Osteocyte (in vitro differentiated cells): ENCODE results near the gene ACCS. TPM values are rescaled to one million over a fixed set of nuclear protein-coding genes. Genes with fewer than 3 reads are reported as not detected.
A peak's percentile ranks its signal among the peaks of the same experiment; 100 is the strongest.

ENCODE experiments used
- DNase-seq: peaks from one replicate; pipeline ENCODE4 v3.0.0; 2021; ENCODE audit warnings: mixed read lengths; ENCODE audit not compliant: unreplicated experiment; ENCODE audit errors: extremely low spot score
- H3K27ac Mint-ChIP-seq: one replicate; pipeline ENCODE4 v1.8.0; 2021; ENCODE audit warnings: mild to moderate bottlenecking, mixed read lengths; ENCODE audit not compliant: unreplicated experiment
- H3K27me3 Mint-ChIP-seq: one replicate; pipeline ENCODE4 v1.8.0; 2021; ENCODE audit warnings: mixed read lengths; ENCODE audit not compliant: unreplicated experiment
- H3K36me3 Mint-ChIP-seq: one replicate; pipeline ENCODE4 v1.8.0; 2021; ENCODE audit warnings: mixed read lengths; ENCODE audit not compliant: unreplicated experiment
- H3K4me1 Mint-ChIP-seq: one replicate; pipeline ENCODE4 v1.8.0; 2021; ENCODE audit warnings: mixed read lengths; ENCODE audit not compliant: unreplicated experiment
- H3K4me3 Mint-ChIP-seq: one replicate; pipeline ENCODE4 v1.8.0; 2021; ENCODE audit warnings: mild to moderate bottlenecking, moderate library complexity, mixed read lengths; ENCODE audit not compliant: unreplicated experiment
- H3K9me3 Mint-ChIP-seq: one replicate; pipeline ENCODE4 v1.8.0; 2021; ENCODE audit warnings: mixed read lengths; ENCODE audit not compliant: unreplicated experiment
- total RNA-seq: library from RNA; stranded (reverse); gene quantifications from 2 replicates; pipeline ENCODE4 v1.2.1, GENCODE V29; 2021
- TF ChIP-seq, protein P1 (sequence below): fragments of 200-600 bp; sonication (generic); IDR thresholded peaks from 2 replicates; pipeline ENCODE4 v1.5.0; 2021; ENCODE audit warnings: antibody characterized with exemption, mild to moderate bottlenecking, moderate library complexity

The ACCS gene
- total RNA-seq, 1 donor from 2014 or later: 4.3 TPM

DNA sequence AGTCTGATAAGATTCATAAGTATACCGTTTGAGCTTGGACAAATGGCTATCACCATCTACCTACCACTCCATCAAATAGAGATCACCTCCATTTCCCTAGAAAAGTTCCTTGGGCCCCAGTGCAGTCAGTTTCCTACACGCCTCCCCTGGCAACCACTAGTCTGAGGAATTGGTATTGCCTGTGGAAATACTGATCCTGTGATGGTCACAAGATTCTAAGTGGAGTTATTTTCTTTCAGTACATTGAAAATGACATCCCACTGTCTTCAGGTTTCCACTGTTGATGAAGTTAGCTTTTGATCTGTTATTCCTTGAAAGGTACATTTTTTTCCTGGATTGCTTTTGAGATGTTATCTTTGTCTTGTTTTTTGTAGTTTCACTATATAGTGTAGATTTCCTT, 22.9 kb upstream of the ACCS start:
- Mint-ChIP-seq H3K4me3 (no peak overlapping the region), H3K4me1 (no peaks in the 10 kb centered on the region), H3K36me3 (no peaks in the 10 kb centered on the region), H3K9me3 (peaks cover 4% of the 10 kb centered on the region), H3K27ac (no peak overlapping the region), H3K27me3 (peaks cover 37% of the 10 kb centered on the region)
- TF ChIP-seq, protein P1, sequence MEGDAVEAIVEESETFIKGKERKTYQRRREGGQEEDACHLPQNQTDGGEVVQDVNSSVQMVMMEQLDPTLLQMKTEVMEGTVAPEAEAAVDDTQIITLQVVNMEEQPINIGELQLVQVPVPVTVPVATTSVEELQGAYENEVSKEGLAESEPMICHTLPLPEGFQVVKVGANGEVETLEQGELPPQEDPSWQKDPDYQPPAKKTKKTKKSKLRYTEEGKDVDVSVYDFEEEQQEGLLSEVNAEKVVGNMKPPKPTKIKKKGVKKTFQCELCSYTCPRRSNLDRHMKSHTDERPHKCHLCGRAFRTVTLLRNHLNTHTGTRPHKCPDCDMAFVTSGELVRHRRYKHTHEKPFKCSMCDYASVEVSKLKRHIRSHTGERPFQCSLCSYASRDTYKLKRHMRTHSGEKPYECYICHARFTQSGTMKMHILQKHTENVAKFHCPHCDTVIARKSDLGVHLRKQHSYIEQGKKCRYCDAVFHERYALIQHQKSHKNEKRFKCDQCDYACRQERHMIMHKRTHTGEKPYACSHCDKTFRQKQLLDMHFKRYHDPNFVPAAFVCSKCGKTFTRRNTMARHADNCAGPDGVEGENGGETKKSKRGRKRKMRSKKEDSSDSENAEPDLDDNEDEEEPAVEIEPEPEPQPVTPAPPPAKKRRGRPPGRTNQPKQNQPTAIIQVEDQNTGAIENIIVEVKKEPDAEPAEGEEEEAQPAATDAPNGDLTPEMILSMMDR: no peak
- no peak for DNase-seq

DNA sequence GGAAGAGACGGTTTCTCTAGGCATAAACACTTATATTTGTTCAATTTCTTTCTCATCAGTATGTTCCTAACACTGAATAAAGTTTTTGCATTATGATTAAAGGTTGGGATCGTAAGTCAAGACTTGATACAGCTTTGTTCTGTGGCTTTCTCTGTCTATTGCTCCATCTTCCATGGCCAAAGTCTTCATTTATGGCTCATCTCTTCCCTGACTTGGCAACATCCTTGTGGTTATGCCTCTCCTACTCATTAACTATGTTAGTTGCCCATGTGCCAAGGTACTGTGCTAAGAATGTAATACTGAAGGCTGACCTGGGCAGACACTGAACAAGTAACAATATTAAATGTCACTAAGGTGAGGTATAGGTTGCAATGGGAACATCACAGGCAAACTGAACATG, 19.9 kb upstream of the ACCS start:
- H3K4me3 Mint-ChIP-seq: no peak overlapping the region
- H3K9me3 Mint-ChIP-seq: peaks cover 4% of the 10 kb centered on the region
- no peaks in the 10 kb centered on the region for H3K36me3 Mint-ChIP-seq
- H3K27me3 Mint-ChIP-seq: peaks cover 36% of the 10 kb centered on the region
- no peak for DNase-seq
- H3K27ac Mint-ChIP-seq: no peak overlapping the region
- TF ChIP-seq, protein P1: no peak
- no peaks in the 10 kb centered on the region for H3K4me1 Mint-ChIP-seq

DNA sequence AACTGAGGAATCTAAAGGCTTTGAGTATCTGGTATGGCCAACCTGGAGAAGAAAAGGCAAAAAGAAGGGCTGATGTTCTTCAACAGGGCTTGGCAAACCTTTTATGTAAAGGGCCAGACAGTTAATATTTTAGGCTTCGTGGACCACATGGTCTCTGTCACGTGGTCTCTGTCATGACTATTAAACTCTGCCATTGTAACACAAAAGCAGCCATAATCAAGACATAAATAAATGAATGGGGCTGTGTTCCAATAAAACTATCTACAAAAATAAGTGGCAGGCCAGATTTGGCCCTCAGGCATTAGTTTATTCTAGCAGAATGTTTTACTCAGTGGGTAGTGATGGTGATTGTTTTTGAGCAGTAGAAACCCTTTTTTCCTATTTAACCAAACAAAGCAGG, 18.8 kb upstream of the ACCS start:
- peaks cover 30% of the 10 kb centered on the region for H3K27me3 Mint-ChIP-seq
- no peaks in the 10 kb centered on the region for H3K36me3 Mint-ChIP-seq
- H3K27ac Mint-ChIP-seq: no peak overlapping the region
- no peak for DNase-seq
- H3K4me1 Mint-ChIP-seq: no peaks in the 10 kb centered on the region
- TF ChIP-seq, protein P1: no peak
- H3K9me3 Mint-ChIP-seq: no peaks in the 10 kb centered on the region
- no peak overlapping the region for H3K4me3 Mint-ChIP-seq

DNA sequence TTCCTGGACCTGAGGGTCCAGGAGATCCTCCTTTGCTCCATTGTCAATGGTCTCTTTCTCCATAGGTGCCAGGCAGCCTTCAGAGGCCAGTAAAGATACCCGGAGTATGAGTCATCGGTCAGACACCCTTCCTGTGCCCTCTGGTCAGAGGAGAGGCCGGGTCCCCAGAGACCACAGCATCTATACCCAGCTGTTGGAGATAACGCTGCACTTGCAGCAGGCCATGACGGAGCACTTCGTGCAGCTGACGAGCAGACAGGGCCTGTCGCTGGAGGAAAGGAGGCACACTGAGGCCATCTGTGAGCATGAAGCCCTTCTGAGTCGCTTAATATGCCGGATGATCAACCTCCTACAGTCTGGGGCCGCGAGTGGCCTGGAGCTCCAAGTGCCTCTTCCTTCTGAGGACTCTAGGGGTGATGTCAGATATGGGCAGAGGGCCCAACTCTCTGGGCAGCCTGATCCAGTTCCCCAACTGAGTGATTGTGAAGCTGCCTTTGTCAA, 18.1 kb upstream of the ACCS start, which contains the start of gene ACCSL:
Gene ACCSL, plus strand, starts transcription at position 51 of the 501 bp plus-strand sequence. Its CDS starts 56 bp downstream, at position 107.
- Mint-ChIP-seq H3K27me3 (peaks cover 27% of the 10 kb centered on the region), H3K27ac (no peak within 1 kb of the TSS), H3K36me3 (no peaks in the 10 kb centered on the region), H3K9me3 (no peaks in the 10 kb centered on the region), H3K4me3 (no peak within 1 kb of the TSS), H3K4me1 (no peaks in the 10 kb centered on the region)
- TF ChIP-seq, protein P1: no peak
- peak; percentile 70 for DNase-seq

DNA sequence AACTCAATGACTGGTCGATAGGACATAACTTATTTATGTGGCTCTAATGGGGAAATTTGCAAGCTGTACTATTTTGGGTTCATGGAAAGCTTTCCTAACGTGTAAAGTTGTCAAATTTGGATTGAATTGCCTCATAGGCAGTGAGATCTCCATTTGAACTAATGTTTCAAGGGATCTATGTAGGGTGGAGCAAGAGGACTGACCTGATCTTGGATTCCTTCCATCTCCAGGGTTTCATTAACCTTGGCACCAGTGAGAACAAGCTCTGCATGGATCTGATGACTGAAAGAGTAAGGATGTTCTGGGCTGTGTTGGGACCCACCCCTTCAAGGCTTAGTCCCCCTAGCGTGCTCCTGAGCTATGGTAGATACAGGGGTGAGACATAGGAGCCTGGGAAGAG, 16.2 kb upstream of the ACCS start:
- no peaks in the 10 kb centered on the region for H3K9me3 Mint-ChIP-seq
- no peaks in the 10 kb centered on the region for H3K4me1 Mint-ChIP-seq
- no peak overlapping the region for H3K27ac Mint-ChIP-seq

More for the DNA sequence above, 16.2 kb upstream of the ACCS start:
- Mint-ChIP-seq H3K4me3 (no peak overlapping the region), H3K36me3 (no peaks in the 10 kb centered on the region), H3K27me3 (peaks cover 21% of the 10 kb centered on the region)
- DNase-seq: no peak
- TF ChIP-seq, protein P1: no peak
